Activated naive CD8-positive, alpha-beta T cell treated with anti-CD3 and anti-CD28 coated beads, Interleukin-2, amount 50 U/mL, for 16 hours (primary cell): ENCODE results near the gene OBSCN.

Experiments used
- DNase-seq: peaks from one replicate; pipeline ENCODE4 v3.0.0-alpha.2; 2020; ENCODE audit warnings: low read depth, low spot score

OBSCN gene

DNA sequence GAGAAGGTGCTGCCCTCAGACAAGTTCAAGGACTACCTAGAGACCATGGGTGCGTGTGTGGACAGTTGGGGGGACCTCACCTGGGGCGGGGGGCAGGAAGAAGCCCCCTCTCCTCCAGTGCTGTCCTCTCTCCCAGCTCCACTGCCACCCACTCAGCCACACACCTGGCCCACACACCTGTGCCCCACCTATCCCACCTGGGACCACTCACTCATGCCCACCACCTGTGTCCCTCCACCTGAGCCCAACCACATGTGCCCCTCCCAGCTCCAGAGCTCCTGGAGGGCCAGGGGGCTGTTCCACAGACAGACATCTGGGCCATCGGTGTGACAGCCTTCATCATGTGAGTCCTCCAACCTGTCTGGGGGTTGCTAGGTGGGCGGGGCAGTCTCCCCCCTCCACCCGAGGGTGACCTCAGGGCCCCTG, 169.8 kb downstream of the OBSCN start:
- no peak for DNase-seq

DNA sequence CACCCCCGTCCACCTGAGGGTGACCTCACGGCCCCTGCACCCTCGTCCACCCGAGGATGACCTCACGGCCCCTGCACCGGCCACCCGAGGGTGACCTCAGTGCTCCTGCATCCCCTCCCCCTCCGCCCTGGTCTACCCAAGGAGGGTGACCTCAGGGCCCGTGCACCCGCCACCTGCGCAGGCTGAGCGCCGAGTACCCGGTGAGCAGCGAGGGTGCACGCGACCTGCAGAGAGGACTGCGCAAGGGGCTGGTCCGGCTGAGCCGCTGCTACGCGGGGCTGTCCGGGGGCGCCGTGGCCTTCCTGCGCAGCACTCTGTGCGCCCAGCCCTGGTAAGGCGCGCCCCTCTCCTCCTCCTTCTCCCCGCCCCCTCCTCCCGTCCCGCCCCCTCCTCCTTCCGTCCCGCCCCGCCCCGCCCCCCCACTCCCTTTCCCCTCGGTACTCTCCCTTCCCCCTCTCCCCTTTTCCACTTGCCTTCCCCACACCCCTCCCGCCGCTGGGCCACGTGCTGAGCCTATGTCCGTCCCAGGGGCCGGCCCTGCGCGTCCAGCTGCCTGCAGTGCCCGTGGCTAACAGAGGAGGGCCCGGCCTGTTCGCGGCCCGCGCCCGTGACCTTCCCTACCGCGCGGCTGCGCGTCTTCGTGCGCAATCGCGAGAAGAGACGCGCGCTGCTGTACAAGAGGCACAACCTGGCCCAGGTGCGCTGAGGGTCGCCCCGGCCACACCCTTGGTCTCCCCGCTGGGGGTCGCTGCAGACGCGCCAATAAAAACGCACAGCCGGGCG, 170.4 kb downstream of the OBSCN start:
- DNase-seq = no peak

DNA sequence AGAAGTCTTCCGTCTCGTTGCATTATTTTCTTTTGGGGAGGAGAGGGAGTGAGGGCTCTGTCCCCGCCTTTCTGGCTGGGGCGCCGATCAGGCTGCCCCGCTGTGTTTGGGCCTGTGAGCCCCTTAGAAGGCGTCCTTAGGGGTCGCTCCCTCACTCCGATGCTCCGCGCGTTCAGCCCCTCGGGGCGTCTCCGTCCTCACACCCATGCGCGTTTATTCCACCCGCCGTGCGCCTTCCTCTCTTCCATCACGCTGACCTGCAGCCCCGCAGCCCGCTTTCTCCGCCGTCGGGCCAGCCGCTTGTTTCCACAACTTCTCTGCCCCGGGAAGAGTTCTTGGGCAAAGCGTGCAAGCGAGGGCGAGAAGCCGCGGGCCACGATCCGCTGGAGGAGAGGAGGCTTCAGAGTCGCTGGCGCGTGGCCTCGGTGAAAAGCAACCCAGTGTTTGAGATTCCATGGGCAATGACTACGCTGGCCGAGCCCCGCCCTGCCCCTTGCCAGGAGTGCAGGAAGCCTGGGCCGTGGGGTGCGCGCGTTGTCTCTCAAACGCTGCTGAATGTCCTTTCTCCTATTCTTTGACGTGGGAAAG, 171.1 kb downstream of the OBSCN start:
- DNase-seq = no peak

DNA sequence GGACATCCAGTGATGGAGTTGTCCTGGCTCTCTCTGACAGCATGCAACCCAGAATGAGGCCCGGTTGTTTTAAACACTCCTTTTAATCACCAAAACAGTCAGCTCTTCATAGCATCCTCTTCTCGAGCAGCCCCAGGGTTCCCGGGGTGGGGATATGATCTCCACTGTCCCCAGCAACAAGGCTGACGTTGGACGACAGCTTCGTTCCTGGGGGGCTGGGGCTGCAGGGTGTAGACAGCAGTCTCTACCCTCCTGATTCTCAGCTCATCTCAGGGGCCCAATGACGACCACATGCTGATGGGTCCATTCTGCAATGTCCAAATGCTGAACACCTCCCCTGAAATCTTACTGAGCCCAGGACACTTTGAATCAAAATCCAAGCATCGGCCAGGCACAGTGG, 171.8 kb downstream of the OBSCN start:
- no peak for DNase-seq

DNA sequence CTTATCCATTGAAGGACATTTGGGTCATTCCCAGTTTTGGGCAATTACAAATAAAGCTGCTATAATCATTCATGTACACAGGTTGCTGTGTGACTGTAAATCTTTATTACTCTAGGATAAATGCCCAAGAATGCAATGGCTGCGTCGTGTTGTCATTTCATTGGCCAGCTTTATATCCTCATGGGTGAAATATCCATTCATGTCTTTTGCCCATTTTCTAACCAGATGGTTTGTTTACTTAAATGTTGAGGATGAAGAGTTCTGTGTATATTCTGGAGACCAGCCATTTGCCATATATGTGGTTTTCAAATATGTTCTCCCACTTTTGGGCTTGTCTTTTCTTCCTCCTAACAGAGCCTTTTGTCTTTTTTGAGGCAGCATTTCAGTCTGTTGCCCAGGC, 173.5 kb downstream of the OBSCN start:
- DNase-seq = no peak

DNA sequence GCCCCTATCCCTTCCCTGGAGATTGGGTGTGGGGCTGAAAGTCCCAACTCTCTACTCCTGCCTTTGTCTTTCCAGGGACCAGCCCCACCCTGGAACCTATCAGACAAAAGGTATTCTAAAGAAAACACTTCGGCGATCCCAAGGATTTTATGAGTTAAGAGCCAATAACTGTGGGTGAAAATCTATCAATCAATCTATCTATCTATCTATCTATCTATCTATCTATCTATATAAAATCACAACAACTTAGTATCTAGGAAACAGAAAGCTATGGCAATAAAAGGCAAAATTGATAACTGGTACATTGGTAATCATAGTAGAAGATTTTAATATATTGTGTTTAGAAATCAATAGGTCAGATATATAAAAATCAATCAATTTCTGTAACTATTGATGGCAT, 175.9 kb downstream of the OBSCN start:
- no peak for DNase-seq

DNA sequence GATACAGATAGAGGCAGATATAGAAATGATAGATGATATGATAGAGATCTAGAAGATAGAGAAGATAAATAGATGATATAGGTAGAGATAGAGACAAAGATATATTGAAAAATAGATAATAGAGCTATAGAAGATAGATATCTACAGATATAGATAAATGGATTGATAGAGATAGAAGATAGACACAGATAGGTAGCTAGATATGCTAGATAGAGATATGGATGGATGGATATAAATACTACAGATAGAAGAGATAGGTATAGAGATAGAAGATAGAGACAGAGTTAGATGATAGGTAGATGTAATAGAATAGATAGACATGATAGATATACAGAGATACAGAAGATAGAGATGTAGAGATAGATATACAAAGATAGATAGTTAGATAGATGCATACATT, 177.4 kb downstream of the OBSCN start:
- no peak for DNase-seq

DNA sequence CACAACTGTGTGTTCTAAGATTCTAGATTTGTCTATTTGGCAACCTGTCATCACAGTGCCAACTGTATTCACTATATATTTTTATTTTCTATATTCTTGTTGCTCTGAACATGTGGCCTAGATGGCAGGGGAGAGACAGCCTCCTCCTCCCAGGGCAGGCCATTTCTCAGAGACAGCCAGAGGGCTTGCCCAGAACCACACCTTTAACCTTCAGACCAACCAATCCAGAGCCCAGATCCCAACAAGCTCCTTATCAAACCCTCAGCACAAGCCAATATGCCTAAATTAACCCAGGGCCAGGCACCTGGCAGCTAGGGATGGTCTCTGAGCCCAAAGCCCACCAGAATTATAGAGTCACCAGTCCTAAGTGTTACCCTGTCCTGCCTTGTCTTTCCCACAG, 179.5 kb downstream of the OBSCN start:
- DNase-seq = no peak

DNA sequence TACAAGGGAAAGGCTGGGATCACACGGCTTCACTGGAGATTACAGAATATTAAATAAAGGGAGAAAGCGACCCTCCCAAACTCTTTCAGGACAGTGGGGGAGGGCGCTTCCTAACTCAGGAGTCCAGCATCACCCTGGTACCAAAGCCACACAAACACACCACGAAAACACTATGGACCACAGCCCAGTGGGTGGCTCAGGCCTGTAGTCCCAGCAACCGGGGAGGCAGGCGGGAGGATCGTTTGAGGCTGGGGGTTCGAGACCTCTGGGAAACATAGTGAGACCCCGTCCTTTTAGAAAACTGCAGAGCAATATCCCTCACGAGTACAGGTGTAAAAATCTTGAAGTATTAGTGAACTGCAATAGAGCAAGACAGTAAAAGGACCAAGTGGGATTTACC, 182.8 kb downstream of the OBSCN start:
- no peak for DNase-seq

DNA sequence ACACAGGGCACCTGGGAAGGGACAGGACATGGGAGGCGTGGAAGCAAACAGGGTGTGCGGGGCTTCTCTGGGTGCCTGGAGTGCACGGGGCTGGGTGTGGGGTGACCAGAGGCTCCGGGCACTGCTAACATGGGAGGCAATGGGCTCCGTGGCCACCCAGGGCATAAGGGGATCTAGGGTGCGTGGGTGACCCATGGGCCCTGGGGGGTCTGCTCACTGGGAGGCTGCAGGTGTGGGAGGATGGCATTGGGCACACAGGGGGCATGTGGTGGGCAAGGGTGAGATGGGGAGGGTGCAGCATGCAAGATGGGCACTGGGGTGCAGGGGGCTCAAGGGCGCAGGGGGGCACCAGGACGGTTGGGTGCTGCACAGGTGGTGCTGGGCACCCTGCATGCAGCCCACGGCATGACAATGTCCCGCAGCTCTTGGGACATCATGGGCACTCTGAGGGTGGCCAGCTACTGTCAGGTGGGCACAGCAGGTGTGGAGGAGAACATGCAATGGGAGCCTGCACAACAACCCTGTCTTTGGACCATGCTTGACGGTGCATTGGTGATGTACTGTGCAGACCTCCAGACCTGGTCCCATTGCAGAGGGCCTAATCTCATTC, 183.7 kb downstream of the OBSCN start:
- no peak for DNase-seq

DNA sequence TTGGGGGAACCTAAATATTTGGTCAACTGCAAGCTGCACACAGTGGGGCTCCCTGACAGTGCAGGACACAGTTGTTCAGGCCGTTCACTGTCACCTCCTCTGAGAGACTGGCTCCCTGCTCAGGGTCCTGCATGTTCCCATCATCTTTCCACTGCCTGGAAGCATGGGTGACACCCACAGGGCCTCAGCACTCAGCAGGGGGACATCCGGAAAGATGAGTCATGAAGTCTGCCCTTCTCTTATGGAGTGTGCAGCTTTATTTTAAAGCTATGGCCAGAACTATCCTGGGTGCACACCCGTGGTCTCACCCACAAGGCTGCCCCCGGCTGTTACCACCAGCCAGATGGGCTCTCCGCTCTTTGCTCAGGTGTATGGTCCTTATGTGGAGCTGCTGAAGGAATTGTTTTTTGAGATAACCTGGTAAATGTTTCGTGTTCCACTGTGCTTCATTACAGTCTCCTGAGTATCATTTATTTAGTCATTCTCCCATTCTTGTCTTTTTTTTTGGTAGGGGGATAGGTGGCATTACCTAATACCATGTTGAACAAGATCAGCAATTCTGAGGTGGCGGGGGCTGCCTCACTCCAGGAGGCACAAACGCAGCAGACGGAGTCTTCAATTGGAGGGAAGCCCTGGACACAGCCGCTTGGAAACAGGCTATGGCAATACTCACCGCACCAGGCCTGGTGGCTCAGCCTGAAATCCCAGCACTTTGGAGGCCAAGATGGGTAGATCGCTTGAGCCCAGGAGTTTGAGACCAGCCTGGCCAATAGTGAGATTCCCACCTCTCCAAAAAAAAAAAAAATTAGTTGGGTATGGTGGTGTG, 184.5 kb downstream of the OBSCN start:
- no peak for DNase-seq

DNA sequence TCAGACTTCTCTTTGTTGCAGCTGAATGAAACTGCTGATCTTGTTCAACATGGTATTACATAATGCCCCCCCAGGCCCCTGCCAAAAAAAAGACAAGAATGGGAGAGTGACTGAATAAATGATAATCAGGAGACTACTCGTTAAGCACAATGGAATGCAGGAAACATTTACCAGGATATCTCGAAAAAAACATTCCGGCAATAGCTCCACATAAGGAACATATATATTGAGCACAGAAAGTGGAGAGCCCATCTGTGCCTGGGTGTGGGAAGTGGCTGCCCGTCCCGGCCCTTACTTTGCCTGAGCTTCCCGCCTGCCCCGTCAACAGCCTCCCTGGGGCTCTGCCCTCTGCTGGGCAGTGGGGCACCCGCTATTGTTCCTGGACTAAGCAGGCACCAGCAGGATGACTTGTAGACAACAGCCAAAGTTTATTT, 185.4 kb downstream of the OBSCN start:
- no peak for DNase-seq

DNA sequence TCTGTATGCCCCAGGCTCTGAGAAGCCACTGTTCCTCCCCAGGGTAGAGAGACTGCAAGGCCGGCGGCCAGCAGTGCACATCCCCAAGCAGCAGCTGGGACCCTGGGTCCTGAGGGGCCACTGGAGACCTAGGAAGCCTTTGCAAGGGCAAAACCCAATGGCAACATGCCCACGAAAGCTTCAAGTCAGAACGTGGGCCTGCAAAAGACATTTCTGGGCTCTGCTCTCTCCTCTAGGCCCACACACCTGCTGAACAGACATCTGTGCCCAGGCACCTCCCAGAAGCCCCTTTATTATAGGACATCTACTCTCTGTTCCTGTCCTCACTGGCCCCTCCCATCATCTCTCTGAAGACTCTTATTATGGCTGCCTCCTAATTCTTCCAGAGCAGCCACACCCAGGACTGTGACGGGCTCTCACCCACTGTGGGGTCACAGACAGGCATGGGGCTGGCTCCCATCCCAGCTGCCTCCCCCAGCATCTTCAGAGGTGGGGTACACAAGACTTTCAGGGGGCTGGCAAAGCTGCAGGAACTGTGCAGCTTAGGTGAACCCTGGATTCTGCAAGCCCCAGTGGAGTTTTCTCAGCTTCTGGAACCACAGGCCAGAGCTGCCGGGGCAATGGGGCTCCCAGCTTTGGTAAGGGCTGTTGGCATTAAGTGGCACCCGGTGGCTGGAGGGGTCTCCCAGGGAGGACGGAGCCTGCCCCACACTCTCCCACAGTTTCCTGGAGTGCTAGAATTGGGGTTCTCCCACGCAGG, 186.1 kb downstream of the OBSCN start:
- DNase-seq = no peak

DNA sequence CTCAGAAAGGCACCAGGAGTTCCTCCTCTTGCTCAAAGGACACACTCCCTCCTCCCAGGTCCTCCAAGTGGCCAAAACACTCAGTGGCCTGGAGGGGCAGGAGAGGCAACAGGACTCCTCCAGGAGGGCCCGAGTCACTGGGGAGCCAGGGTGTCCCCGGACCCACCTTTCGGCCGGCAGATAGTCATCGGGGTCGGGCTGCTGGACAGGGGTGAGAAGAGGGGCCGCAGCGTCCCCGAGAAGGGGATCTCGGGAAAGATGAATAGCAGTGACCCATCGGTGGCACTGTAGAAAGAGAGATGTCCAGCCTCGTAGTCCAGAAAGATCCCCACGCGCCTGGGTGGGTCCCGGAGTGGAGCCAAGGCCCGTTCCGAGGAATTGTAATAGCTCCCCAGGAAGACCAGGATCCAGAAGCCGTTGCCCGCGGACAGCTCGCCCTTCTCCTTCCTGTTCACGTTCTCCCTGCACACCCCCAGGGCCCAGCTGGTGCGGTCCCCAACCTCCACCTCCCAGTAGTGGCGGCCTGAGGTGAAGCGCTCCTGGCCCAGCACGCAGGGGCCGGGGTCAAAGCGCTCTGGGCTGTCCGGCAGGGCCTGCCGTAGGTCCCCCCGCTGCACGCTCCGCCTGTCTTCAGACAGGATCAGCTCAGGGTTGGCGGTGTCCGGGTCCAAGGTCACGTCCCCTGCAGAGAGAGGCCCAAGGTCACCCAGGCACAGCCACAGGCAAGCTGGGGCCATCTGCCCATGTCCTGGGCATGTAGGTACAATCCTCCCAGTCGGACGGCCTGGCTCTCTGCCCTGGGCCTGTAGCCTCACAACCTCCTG, 186.9 kb downstream of the OBSCN start:
- no peak for DNase-seq

DNA sequence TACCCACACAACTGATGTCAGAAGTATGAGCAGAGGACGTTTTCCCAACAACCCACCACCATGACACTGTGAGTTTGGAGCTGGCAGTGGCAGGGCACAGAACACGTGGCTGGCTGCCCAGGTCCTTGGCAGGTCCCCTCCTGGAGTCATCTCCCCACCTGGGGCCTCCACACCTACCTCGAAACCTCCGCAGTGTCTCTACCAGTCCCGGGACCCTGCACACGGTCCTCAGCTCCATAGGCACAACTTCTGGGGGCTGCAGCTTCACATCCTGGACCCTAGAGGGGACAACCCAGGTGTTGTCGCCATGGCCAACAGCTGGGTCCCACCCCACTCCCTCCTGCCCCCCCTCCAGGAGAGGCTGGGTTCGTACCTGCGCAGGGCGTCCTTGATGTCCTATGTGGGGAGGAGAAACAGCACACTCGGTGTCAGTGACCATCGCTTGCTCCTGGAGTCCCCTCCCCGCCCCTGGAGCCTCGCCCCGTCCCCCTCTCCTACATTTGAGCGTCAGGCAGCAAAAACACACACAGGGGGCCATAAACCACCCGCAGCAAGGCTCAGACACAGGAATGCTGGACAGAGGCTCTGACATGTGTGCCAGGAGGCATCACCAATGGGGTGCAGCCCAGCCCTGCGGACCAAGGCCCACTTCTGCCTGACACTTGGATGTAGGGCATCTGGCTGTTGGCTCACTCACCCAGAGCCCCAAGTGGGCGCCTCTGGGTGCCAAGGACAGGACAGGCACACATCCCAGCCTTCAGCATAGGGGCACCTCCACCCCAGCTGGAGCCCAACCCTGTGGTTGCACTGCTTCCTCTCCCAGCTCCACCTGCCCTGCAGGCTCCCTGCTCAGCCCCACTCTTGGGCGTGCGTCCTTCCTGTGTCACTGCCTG, 189.2 kb downstream of the OBSCN start:
- no peak for DNase-seq

DNA sequence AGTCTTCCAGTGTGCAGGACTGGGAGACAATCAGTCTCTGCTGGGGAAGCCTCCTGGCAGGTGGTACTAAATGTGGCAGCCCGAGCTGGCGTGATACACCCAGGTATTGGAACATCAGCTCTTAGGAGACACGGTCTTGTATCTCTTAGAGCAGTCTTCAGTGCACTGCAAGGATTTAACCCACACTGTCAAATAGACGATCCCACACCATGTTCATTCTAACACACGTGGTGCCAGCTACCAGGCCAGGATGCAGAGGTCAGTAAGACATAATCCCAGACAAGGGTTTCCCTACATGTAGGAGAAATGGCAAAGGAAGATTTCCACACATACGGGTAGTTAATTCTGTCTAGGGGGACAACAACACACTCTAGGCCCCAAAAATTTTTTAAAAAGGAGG, 190.1 kb downstream of the OBSCN start:
- DNase-seq = no peak

DNA sequence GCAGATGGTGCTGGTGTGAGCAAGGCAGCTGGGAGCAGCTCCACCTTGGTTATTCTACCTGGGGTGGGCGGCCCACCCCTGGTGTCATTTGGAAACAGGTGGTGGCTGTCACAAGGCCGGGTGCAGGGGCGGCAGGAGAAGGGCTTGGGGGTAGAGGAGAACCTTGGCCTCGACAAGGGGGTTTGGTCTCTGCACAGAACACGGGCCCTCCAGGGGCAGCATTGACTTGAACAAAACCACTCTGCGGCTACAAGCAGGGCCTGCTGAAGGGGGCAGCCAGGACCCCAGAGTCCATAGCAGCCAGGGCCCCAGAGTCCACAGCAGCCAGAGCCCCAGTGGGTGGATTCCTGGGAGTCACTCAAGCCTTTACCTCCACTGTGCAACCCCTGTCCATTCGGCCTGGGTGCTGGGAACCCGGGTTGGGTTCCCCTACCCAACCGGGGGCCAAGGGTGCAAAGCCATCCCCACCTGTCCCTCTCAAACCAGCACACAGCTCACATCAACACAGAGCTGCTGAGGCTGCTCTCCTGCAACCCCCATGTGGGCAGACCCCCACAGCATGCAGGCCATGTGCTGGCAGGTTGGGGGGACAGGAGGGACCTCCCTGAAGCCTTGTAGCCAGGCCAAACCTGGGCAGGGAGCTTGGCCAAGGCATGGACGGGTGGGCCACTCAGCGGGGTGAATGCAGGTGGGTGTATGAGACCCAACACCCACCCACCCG, 191.1 kb downstream of the OBSCN start:
- no peak for DNase-seq

DNA sequence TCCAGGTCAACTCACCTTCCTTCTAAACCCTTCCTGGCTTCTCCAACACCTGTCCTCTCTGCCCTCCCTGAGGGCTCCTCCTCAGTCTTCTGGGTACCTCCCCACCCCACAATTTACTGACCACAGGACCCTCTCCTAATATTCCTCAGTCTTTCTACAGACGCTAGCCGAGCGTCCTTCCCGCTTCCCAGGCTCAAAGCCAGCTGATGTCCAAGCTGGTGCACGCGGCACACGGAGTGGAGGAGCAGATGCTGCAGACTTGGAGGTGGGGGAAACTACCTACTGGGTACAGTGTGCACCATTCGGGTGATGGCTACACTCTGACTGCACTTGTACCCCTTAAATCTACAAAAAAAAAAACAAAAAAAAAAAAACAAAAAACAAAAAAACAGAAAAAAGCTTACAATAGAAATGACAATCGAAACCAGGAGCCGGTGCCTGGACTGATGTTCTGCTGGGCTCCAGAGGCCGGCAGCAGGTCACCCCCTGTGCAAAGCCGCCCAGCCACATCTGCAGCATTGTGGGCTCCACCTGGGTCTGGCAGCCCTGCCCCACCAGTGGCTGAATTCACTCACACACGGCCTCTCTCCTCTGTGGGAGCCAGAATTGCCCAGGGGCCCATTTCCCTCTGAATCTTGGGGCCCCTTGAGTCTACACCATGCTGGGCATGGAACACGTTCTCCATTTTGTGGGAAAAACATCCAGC, 191.8 kb downstream of the OBSCN start:
- DNase-seq = no peak
